ENCODE measurements around the gene SLC6A16.
A peak's percentile ranks its signal among the peaks of the same experiment; 100 is the strongest.

The SLC6A16 gene

GRCh38 chr19:49340865-49341718 lies 16.1 kb upstream of the SLC6A16 start:
- H3K4me3 ChIP-seq (ENCODE audit: low read length), result no peak overlapping the region
- no peaks in the 10 kb centered on the region for H3K9me3 ChIP-seq (ENCODE audit: control insufficient read depth, low read length)
- H3K9ac ChIP-seq (ENCODE audit: low read length), result no peak overlapping the region
- H3K27me3 ChIP-seq (ENCODE audit: control insufficient read depth, insufficient read depth, low read length), result no peaks in the 10 kb centered on the region
- H3K36me3 ChIP-seq (ENCODE audit: control insufficient read depth, insufficient read depth, low read length), result no peaks in the 10 kb centered on the region
- H3K4me1 ChIP-seq (ENCODE audit: control insufficient read depth, insufficient read depth, low read length), result peaks cover 21% of the 10 kb centered on the region

- Histone ChIP-seq H3K36me3 (ENCODE audit: control insufficient read depth, insufficient read depth, low read length) (no peaks in the 10 kb centered on the region), H3K4me3 (ENCODE audit: low read length) (peak overlapping the region; percentile 14), H3K9me3 (ENCODE audit: control insufficient read depth, low read length) (no peaks in the 10 kb centered on the region), H3K9ac (ENCODE audit: low read length) (peak overlapping the region; percentile 47), H3K27me3 (ENCODE audit: control insufficient read depth, insufficient read depth, low read length) (no peaks in the 10 kb centered on the region), H3K4me1 (ENCODE audit: control insufficient read depth, insufficient read depth, low read length) (peaks cover 21% of the 10 kb centered on the region)
These were observed 15.3 kb upstream of the SLC6A16 start for GRCh38 chr19:49340069-49340864.

GRCh38 chr19:49339301-49340068 lies 14.5 kb upstream of the SLC6A16 start:
- no peaks in the 10 kb centered on the region for H3K9me3 ChIP-seq (ENCODE audit: control insufficient read depth, low read length)
- peaks cover 21% of the 10 kb centered on the region for H3K4me1 ChIP-seq (ENCODE audit: control insufficient read depth, insufficient read depth, low read length)
- no peaks in the 10 kb centered on the region for H3K36me3 ChIP-seq (ENCODE audit: control insufficient read depth, insufficient read depth, low read length)
- no peaks in the 10 kb centered on the region for H3K27me3 ChIP-seq (ENCODE audit: control insufficient read depth, insufficient read depth, low read length)
- H3K9ac ChIP-seq (ENCODE audit: low read length), result peak overlapping the region; percentile 47
- H3K4me3 ChIP-seq (ENCODE audit: low read length), result peak overlapping the region; percentile 46

- H3K27me3 ChIP-seq (ENCODE audit: control insufficient read depth, insufficient read depth, low read length), result no peaks in the 10 kb centered on the region
- peaks cover 21% of the 10 kb centered on the region for H3K4me1 ChIP-seq (ENCODE audit: control insufficient read depth, insufficient read depth, low read length)
These were observed 13.8 kb upstream of the SLC6A16 start for GRCh38 chr19:49338691-49339300.

GRCh38 chr19:49338023-49338677 lies 13.2 kb upstream of the SLC6A16 start:
- Histone ChIP-seq H3K4me3 (ENCODE audit: low read length) (no peak overlapping the region), H3K27me3 (ENCODE audit: control insufficient read depth, insufficient read depth, low read length) (no peaks in the 10 kb centered on the region), H3K4me1 (ENCODE audit: control insufficient read depth, insufficient read depth, low read length) (peaks cover 21% of the 10 kb centered on the region), H3K9me3 (ENCODE audit: control insufficient read depth, low read length) (no peaks in the 10 kb centered on the region), H3K9ac (ENCODE audit: low read length) (no peak overlapping the region), H3K36me3 (ENCODE audit: control insufficient read depth, insufficient read depth, low read length) (no peaks in the 10 kb centered on the region)

More at GRCh38 chr19:49338691-49339300, 13.8 kb upstream of the SLC6A16 start:
- H3K9me3 ChIP-seq (ENCODE audit: control insufficient read depth, low read length), result no peaks in the 10 kb centered on the region
- peak overlapping the region; percentile 46 for H3K4me3 ChIP-seq (ENCODE audit: low read length)
- H3K9ac ChIP-seq (ENCODE audit: low read length), result no peak overlapping the region
- no peaks in the 10 kb centered on the region for H3K36me3 ChIP-seq (ENCODE audit: control insufficient read depth, insufficient read depth, low read length)

- Histone ChIP-seq H3K27me3 (ENCODE audit: control insufficient read depth, insufficient read depth, low read length) (no peaks in the 10 kb centered on the region), H3K9me3 (ENCODE audit: control insufficient read depth, low read length) (no peaks in the 10 kb centered on the region), H3K4me1 (ENCODE audit: control insufficient read depth, insufficient read depth, low read length) (peaks cover 21% of the 10 kb centered on the region), H3K4me3 (ENCODE audit: low read length) (no peak overlapping the region), H3K9ac (ENCODE audit: low read length) (no peak overlapping the region), H3K36me3 (ENCODE audit: control insufficient read depth, insufficient read depth, low read length) (no peaks in the 10 kb centered on the region)
These were observed 12.5 kb upstream of the SLC6A16 start for GRCh38 chr19:49337267-49338022.

- H3K27me3 ChIP-seq (ENCODE audit: control insufficient read depth, insufficient read depth, low read length), result no peaks in the 10 kb centered on the region
- peaks cover 21% of the 10 kb centered on the region for H3K4me1 ChIP-seq (ENCODE audit: control insufficient read depth, insufficient read depth, low read length)
- H3K9me3 ChIP-seq (ENCODE audit: control insufficient read depth, low read length), result no peaks in the 10 kb centered on the region
- no peaks in the 10 kb centered on the region for H3K36me3 ChIP-seq (ENCODE audit: control insufficient read depth, insufficient read depth, low read length)
- H3K9ac ChIP-seq (ENCODE audit: low read length), result no peak overlapping the region
- no peak overlapping the region for H3K4me3 ChIP-seq (ENCODE audit: low read length)
These were observed 11.7 kb upstream of the SLC6A16 start for GRCh38 chr19:49336482-49337266.

- Histone ChIP-seq H3K4me1 (ENCODE audit: control insufficient read depth, insufficient read depth, low read length) (peaks cover 18% of the 10 kb centered on the region), H3K4me3 (ENCODE audit: low read length) (no peak overlapping the region), H3K27me3 (ENCODE audit: control insufficient read depth, insufficient read depth, low read length) (no peaks in the 10 kb centered on the region), H3K9ac (ENCODE audit: low read length) (no peak overlapping the region), H3K36me3 (ENCODE audit: control insufficient read depth, insufficient read depth, low read length) (no peaks in the 10 kb centered on the region), H3K9me3 (ENCODE audit: control insufficient read depth, low read length) (no peaks in the 10 kb centered on the region)
These were observed 10.9 kb upstream of the SLC6A16 start for GRCh38 chr19:49335784-49336481.

GRCh38 chr19:49335071-49335783 lies 10.2 kb upstream of the SLC6A16 start, which contains the start of gene CD37:
Gene CD37, plus strand, starts transcription at chr19:49335406. Its CDS starts 135 bp downstream, at chr19:49335541.
- no peak within 1 kb of the TSS for H3K4me3 ChIP-seq (ENCODE audit: low read length)
- no peak within 1 kb of the TSS for H3K9ac ChIP-seq (ENCODE audit: low read length)
- H3K36me3 ChIP-seq (ENCODE audit: control insufficient read depth, insufficient read depth, low read length), result no peaks in the 10 kb centered on the region

More at GRCh38 chr19:49335071-49335783, 10.2 kb upstream of the SLC6A16 start, which contains the start of gene CD37:
- Histone ChIP-seq H3K27me3 (ENCODE audit: control insufficient read depth, insufficient read depth, low read length) (no peaks in the 10 kb centered on the region), H3K9me3 (ENCODE audit: control insufficient read depth, low read length) (no peaks in the 10 kb centered on the region), H3K4me1 (ENCODE audit: control insufficient read depth, insufficient read depth, low read length) (peaks cover 11% of the 10 kb centered on the region)

Data from mucosa of stomach (tissue), 1 donor.